ENCODE measurements around the gene PLCH1.

The PLCH1 gene

DNA sequence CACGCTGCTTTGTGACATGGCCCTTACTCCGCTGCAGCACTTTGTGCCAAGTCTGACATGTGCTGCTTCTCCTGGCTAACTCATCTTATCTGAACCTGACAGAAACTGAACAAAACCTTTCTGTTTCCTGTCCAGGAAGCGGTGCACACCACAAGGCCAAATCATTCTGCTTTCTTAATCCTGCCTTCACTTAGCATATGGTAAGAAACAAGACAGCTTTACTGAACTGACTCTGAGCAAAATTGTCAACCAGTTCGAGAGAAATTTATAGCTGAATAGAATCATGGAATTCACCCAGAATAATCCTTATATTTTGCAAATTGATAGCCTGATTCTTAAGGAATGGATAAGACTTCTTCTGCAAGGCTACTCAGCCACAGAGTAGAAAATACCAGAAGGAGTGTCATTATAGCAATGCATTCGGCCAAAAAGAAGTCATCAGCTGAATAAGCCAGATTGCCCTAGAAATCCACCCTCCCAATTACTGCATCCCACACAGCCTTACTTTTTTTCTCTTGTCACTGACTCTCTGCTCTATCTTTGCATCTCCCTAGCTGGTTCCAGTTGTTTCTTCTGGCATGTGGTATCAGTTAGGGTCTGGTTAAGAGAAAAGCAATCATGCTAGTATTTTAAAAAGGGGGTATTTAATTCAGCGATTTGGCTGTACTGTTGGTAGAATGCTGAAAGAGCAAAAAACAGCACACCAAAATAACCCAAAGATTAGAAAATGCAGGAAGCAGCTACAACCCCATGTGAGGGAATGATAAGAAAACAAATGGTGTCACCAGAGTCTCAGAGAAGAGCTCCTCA lies 409.8 kb downstream of the PLCH1 start:
- H3K4me3 ChIP-seq (ENCODE audit: low read length): no peak overlapping the region
- no peaks in the 10 kb centered on the region for H3K27me3 ChIP-seq (ENCODE audit: low read depth, low read length)
- no peak overlapping the region for H3K4me2 ChIP-seq (ENCODE audit: low read length)
- no peaks in the 10 kb centered on the region for H3K9me3 ChIP-seq (ENCODE audit: insufficient read depth, low read length)
- no peak overlapping the region for H3K27ac ChIP-seq (ENCODE audit: low read length)
- no peaks in the 10 kb centered on the region for H3K36me3 ChIP-seq (replicated peaks; ENCODE audit: low read depth, low read length)
- no peaks in the 10 kb centered on the region for H3K4me1 ChIP-seq (ENCODE audit: low read length)
- no peak overlapping the region for H3K9ac ChIP-seq (ENCODE audit: low read length)
- H3K79me2 ChIP-seq (ENCODE audit: low read length): no peaks in the 10 kb centered on the region
- TF ChIP-seq, protein P1, sequence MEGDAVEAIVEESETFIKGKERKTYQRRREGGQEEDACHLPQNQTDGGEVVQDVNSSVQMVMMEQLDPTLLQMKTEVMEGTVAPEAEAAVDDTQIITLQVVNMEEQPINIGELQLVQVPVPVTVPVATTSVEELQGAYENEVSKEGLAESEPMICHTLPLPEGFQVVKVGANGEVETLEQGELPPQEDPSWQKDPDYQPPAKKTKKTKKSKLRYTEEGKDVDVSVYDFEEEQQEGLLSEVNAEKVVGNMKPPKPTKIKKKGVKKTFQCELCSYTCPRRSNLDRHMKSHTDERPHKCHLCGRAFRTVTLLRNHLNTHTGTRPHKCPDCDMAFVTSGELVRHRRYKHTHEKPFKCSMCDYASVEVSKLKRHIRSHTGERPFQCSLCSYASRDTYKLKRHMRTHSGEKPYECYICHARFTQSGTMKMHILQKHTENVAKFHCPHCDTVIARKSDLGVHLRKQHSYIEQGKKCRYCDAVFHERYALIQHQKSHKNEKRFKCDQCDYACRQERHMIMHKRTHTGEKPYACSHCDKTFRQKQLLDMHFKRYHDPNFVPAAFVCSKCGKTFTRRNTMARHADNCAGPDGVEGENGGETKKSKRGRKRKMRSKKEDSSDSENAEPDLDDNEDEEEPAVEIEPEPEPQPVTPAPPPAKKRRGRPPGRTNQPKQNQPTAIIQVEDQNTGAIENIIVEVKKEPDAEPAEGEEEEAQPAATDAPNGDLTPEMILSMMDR (IDR thresholded peaks at IDR 0.05; ENCODE audit: low read depth, low read length): no peak
- TF ChIP-seq EZH2phosphoT487 (IDR thresholded peaks at IDR 0.05; ENCODE audit: low read depth): no peak
- H4K20me1 ChIP-seq (ENCODE audit: insufficient read depth, low read length): no peaks in the 10 kb centered on the region
- H2AFZ ChIP-seq (ENCODE audit: low read depth, low read length): no peak overlapping the region

DNA sequence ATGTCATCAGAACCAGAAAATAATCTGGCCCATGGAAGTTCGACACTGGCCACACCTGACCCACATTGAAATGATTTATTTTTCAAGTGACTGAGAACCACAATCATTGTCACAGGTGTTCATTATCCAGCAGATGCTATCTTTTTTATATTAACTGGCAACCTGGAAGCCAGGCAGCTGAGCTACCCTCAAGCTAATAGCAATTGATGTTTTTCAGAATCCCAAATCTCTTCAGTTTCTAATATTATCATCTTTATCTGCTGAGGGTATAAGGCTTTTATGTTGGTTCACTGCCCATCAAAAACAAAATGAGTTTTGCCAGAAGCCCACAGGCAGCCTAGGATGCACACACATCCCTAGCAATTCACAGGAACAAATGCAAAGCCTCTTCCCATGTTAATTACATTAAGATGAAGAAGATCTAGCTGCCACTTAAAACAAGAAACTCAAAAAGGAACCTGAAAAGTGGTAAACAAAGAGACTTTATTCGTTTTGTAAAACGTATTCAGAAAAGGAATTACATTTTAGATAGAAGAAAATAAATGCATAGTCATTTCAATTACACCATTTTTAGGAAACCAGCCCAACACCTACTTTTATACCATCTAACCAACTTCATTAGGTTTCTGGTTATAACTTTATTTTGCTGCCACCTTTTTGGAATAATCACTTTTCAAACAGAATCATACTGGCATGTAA lies 410.5 kb downstream of the PLCH1 start:
- no peak overlapping the region for H3K27ac ChIP-seq (ENCODE audit: low read length)
- H2AFZ ChIP-seq (ENCODE audit: low read depth, low read length): no peak overlapping the region
- no peaks in the 10 kb centered on the region for H3K27me3 ChIP-seq (ENCODE audit: low read depth, low read length)
- no peak overlapping the region for H3K9ac ChIP-seq (ENCODE audit: low read length)
- no peaks in the 10 kb centered on the region for H3K9me3 ChIP-seq (ENCODE audit: insufficient read depth, low read length)
- no peaks in the 10 kb centered on the region for H3K4me1 ChIP-seq (ENCODE audit: low read length)
- no peaks in the 10 kb centered on the region for H3K79me2 ChIP-seq (ENCODE audit: low read length)
- TF ChIP-seq, protein P1 (IDR thresholded peaks at IDR 0.05; ENCODE audit: low read depth, low read length): no peak
- no peak for TF ChIP-seq EZH2phosphoT487 (IDR thresholded peaks at IDR 0.05; ENCODE audit: low read depth)
- H3K4me3 ChIP-seq (ENCODE audit: low read length): no peak overlapping the region
- no peaks in the 10 kb centered on the region for H4K20me1 ChIP-seq (ENCODE audit: insufficient read depth, low read length)
- H3K4me2 ChIP-seq (ENCODE audit: low read length): no peak overlapping the region
- no peaks in the 10 kb centered on the region for H3K36me3 ChIP-seq (replicated peaks; ENCODE audit: low read depth, low read length)

DNA sequence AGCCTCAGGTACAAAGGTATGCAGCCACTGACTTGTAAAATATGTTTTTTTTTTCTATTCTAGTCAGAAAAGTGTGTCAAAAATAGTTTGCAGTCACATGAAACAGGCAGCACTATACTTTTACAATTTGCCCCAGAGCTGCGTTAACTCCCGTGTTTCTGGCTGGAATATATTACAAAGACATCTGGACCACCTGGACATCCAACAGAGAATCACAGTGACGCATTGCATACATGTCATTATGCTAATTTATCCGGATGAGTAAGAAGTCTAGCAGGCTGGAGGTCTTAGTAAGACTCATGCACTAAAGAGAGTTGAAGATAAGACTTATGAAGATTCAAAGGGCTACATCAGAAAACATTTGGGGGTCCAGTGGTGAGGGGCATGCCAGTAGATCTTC lies 412.2 kb downstream of the PLCH1 start:
- no peak overlapping the region for H3K9ac ChIP-seq (ENCODE audit: low read length)
- no peaks in the 10 kb centered on the region for H3K36me3 ChIP-seq (replicated peaks; ENCODE audit: low read depth, low read length)
- H3K4me2 ChIP-seq (ENCODE audit: low read length): no peak overlapping the region
- H3K4me3 ChIP-seq (ENCODE audit: low read length): no peak overlapping the region
- H3K27ac ChIP-seq (ENCODE audit: low read length): no peak overlapping the region
- no peak overlapping the region for H2AFZ ChIP-seq (ENCODE audit: low read depth, low read length)
- no peaks in the 10 kb centered on the region for H3K27me3 ChIP-seq (ENCODE audit: low read depth, low read length)
- H3K9me3 ChIP-seq (ENCODE audit: insufficient read depth, low read length): no peaks in the 10 kb centered on the region
- H3K79me2 ChIP-seq (ENCODE audit: low read length): no peaks in the 10 kb centered on the region
- H4K20me1 ChIP-seq (ENCODE audit: insufficient read depth, low read length): no peaks in the 10 kb centered on the region
- H3K4me1 ChIP-seq (ENCODE audit: low read length): no peaks in the 10 kb centered on the region
- no peak for TF ChIP-seq EZH2phosphoT487 (IDR thresholded peaks at IDR 0.05; ENCODE audit: low read depth)
- TF ChIP-seq, protein P1 (IDR thresholded peaks at IDR 0.05; ENCODE audit: low read depth, low read length): no peak

DNA sequence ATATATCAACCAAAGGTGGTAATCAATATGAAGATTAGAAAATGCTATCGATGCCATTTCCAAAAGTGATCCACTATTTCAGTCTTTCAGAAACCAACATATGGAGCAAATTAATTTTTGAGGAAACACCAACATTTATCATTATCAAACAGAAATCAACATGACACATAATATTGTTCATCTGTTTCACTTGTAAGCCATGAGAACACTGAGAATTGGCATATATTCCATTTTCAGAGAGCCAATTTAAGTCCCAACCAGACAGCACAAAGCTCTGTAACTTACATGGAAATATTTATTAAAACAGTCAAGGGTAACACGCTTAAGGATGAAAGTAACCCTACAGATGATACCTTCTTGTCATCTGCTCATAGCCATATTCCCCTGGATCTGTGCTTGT lies 413.8 kb downstream of the PLCH1 start:
- no peaks in the 10 kb centered on the region for H4K20me1 ChIP-seq (ENCODE audit: insufficient read depth, low read length)
- H3K4me3 ChIP-seq (ENCODE audit: low read length): no peak overlapping the region
- no peak overlapping the region for H3K9ac ChIP-seq (ENCODE audit: low read length)
- H3K4me2 ChIP-seq (ENCODE audit: low read length): no peak overlapping the region
- H3K27ac ChIP-seq (ENCODE audit: low read length): no peak overlapping the region
- H3K36me3 ChIP-seq (replicated peaks; ENCODE audit: low read depth, low read length): no peaks in the 10 kb centered on the region
- H3K79me2 ChIP-seq (ENCODE audit: low read length): no peaks in the 10 kb centered on the region
- TF ChIP-seq EZH2phosphoT487 (IDR thresholded peaks at IDR 0.05; ENCODE audit: low read depth): no peak
- TF ChIP-seq, protein P1 (IDR thresholded peaks at IDR 0.05; ENCODE audit: low read depth, low read length): no peak
- no peaks in the 10 kb centered on the region for H3K4me1 ChIP-seq (ENCODE audit: low read length)
- no peak overlapping the region for H2AFZ ChIP-seq (ENCODE audit: low read depth, low read length)
- H3K27me3 ChIP-seq (ENCODE audit: low read depth, low read length): no peaks in the 10 kb centered on the region
- no peaks in the 10 kb centered on the region for H3K9me3 ChIP-seq (ENCODE audit: insufficient read depth, low read length)
